GM12872 (cell line): Measurements from ENCODE around the gene PLEKHA4.
A peak's percentile ranks its signal among the peaks of the same experiment; 100 is the strongest.

ENCODE experiments used
- TF ChIP-seq, protein P1 (sequence below): IDR thresholded peaks from 3 replicates; pipeline ENCODE4 v1.5.1; 2011; ENCODE audit warnings: low read depth, mild to moderate bottlenecking, low read length, moderate library complexity; ENCODE audit not compliant: insufficient read depth

Gene PLEKHA4

DNA sequence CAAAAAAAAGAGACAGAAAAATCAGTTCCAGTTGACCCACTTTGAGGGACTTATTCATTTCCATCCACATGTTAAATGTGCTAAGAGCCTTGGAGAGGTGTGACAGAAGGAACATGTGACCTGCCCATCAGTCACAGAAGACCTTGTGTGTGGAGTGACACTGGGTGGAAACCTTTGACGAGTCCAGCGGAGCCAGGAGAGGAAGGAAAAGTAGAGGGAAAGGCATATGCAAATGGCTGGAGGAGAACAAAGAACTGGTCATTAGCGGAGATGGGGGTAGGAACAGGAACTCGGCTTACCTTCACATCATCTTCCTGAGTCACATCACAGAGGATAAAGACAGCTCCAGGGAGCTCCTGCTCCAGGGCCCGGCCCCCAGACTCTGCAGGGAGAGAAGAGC is 34.4 kb downstream of the PLEKHA4 start:
- TF ChIP-seq, protein P1, sequence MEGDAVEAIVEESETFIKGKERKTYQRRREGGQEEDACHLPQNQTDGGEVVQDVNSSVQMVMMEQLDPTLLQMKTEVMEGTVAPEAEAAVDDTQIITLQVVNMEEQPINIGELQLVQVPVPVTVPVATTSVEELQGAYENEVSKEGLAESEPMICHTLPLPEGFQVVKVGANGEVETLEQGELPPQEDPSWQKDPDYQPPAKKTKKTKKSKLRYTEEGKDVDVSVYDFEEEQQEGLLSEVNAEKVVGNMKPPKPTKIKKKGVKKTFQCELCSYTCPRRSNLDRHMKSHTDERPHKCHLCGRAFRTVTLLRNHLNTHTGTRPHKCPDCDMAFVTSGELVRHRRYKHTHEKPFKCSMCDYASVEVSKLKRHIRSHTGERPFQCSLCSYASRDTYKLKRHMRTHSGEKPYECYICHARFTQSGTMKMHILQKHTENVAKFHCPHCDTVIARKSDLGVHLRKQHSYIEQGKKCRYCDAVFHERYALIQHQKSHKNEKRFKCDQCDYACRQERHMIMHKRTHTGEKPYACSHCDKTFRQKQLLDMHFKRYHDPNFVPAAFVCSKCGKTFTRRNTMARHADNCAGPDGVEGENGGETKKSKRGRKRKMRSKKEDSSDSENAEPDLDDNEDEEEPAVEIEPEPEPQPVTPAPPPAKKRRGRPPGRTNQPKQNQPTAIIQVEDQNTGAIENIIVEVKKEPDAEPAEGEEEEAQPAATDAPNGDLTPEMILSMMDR, result no peak

DNA sequence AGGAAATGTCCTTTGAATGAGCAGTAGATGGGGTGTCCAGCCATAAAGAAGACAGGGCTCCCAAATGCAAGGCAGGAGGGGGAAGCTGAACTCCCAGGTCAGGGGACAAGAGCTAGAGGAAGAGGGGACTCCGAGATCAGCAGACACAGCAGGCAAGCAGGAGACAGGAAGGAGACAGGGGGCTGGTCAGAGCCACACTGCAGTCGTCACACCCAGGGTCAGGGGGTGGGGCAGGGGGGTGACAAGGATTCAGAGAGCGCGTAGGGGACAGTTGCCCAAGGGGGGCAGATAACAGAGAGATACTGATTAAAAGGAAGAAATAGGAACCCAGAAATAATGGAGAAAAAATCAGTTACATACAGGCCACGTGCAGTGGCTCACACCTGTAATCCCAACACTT is 35.4 kb downstream of the PLEKHA4 start:
- TF ChIP-seq, protein P1, result no peak

DNA sequence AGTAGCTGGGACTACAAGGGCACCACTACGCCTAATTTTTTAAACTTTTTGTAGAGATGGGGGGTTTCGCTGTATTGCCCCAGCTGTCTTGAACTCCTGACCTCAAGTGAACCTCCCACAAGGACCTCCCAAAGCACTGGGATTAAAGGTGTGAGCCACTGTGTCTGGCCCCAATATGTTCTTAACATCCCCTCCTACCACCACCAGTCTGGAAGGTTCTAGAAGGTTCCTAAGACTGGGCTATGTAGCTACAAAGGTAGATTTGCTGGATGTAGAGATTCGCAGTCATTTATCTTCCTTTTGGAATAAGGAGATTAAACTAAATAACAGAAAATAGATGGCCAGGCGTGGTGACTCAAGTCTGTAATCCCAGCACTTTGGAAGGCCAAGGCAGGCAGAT is 37.5 kb downstream of the PLEKHA4 start:
- TF ChIP-seq, protein P1, result no peak

DNA sequence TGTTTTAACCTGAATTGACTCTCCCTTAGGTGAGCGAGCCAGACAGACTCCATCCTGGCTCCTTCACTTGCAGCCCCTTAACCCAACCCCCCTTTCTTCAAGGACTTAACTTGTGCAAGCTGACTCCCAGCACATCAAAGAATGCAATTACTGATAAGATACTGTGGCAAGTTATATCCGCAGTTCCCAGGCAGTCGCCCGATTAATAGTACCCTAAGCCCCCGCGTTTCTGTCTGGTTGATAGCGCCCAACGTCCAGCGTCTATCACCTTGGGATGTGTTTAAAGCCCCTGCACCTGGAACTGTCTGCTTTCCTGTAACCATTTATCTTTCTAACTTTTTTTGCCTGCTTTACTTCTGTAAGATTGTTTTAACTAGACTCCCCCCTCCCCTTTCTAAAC is 38.3 kb downstream of the PLEKHA4 start:
- TF ChIP-seq, protein P1, result no peak

DNA sequence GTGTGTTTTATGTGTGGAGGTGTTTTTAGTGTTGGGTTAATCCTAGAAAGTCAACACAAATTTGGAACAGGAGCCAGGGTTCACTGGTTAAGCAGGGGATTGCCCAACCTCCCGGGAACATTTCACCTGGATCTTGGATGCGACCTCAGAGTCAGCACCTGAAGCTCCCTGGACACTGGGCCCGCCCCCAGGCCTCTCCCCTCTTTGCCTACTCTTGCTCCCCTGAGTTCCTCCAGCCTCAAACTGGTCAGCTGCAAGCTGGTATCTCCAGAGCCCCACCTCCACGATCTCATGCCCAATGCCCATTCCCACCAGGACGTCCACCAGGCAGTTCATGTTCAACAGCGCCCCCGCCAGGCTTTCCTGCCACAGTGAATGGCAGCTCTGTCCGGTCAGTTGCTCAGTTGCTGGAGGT is 41.8 kb downstream of the PLEKHA4 start:
- TF ChIP-seq, protein P1, result peak; percentile 24; the same call in 1 of the 3 replicates

DNA sequence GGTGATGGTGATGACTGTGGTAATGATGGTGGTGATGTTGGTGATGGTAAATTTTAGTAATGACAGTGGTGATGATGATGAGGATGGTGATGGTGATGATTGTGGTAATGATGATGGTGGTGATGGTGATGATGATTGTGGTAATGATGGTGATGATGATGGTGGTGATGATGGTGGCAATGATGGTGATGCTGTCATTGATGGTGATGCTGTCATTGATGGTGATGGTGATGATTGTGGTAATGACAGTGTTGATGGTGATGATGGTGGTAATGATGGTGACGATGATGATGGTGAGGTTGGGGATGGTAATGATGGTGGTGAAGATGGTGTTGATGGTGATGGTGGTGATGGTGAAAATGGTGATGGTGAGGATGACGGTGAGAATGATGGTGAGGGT is 45.9 kb downstream of the PLEKHA4 start:
- TF ChIP-seq, protein P1, result no peak

DNA sequence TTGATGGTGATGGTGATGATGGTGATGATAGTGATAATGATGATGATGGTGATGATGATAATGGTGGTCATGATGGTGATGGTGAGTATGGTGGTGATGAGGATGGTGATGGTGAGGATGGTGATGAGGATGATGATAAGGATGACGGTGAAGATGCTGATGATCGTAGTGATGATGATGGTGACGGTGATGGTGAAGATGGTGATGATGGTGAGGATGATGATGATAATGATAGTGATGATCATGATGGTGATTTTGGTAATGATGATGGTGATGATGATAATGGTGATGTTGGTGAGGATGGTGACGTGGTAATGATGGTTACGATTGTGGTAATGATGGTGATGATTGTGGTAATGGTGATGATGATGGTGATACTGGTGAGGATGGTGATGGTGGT is 46.8 kb downstream of the PLEKHA4 start:
- TF ChIP-seq, protein P1, result no peak

DNA sequence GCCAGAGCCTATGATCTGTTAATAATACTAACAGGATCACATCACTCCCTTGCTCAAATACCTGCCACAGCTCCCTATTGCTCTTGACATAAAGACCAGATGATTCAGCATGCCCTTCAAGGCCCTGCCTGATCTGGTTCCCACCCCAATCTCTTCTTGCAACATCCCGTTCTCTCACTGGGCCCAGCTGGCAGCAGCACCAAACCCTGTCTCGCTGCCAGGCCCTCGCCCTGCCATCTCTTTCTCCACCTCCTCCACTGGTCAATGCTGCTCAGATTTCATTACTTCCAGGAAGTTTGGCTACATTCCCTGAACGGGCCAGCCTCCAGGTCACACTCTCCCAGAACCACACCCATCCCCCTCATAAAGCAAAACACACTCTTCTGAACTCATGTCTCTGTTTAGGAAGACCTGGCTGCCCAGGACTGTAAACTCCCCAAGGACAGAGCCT is 49.0 kb downstream of the PLEKHA4 start:
- TF ChIP-seq, protein P1, result no peak
